GM21528 (cell line): ENCODE measurements around the gene GNG12.

Experiments
- ATAC-seq: cut with Tn5 transposase; IDR thresholded peaks from one replicate; pipeline ENCODE4 v1.9.1; 2021; ENCODE audit warnings: mild to moderate bottlenecking, moderate library complexity; ENCODE audit not compliant: unreplicated experiment, low FRiP score

Gene GNG12

GRCh38 chr1:67816095-67816475 lies 17.2 kb downstream of the GNG12 start:
- no peak for ATAC-seq

GRCh38 chr1:67815303-67816094 lies 17.8 kb downstream of the GNG12 start:
- ATAC-seq: no peak

GRCh38 chr1:67814121-67814772 lies 19.0 kb downstream of the GNG12 start:
- ATAC-seq: no peak

GRCh38 chr1:67812226-67812625 lies 21.0 kb downstream of the GNG12 start:
- no peak for ATAC-seq

GRCh38 chr1:67811781-67812180 lies 21.5 kb downstream of the GNG12 start:
- ATAC-seq: no peak

GRCh38 chr1:67809887-67810286 lies 23.4 kb downstream of the GNG12 start:
- ATAC-seq: no peak

GRCh38 chr1:67807282-67807681 lies 26.0 kb downstream of the GNG12 start:
- no peak for ATAC-seq

- ATAC-seq: no peak
Observed at GRCh38 chr1:67804710-67805109, 28.6 kb downstream of the GNG12 start.

GRCh38 chr1:67803380-67804279 lies 29.6 kb downstream of the GNG12 start:
- ATAC-seq: no peak

- ATAC-seq: no peak
Observed at GRCh38 chr1:67802565-67802964, 30.7 kb downstream of the GNG12 start.

GRCh38 chr1:67801903-67802302 lies 31.4 kb downstream of the GNG12 start:
- no peak for ATAC-seq

- ATAC-seq: no peak
Observed at GRCh38 chr1:67795179-67795912, 37.9 kb downstream of the GNG12 start.

- no peak for ATAC-seq
Observed at GRCh38 chr1:67793562-67793961, 39.7 kb downstream of the GNG12 start.

- no peak for ATAC-seq
Observed at GRCh38 chr1:67792741-67793458, 40.4 kb downstream of the GNG12 start.

- no peak for ATAC-seq
Observed at GRCh38 chr1:67792103-67792502, 41.2 kb downstream of the GNG12 start.

GRCh38 chr1:67791686-67792085 lies 41.6 kb downstream of the GNG12 start:
- ATAC-seq: no peak

- ATAC-seq: no peak
Observed at GRCh38 chr1:67791261-67791660, 42.0 kb downstream of the GNG12 start.

GRCh38 chr1:67790201-67790692 lies 43.0 kb downstream of the GNG12 start:
- no peak for ATAC-seq

- ATAC-seq: no peak
Observed at GRCh38 chr1:67789551-67789950, 43.7 kb downstream of the GNG12 start.

- no peak for ATAC-seq
Observed at GRCh38 chr1:67788904-67789303, 44.4 kb downstream of the GNG12 start.
